Right lobe of liver (tissue), 6 donors: ENCODE results near the gene BTG1. TPM values are rescaled to one million over a fixed set of nuclear protein-coding genes. Genes with fewer than 3 reads are reported as not detected.

Source experiments
- ATAC-seq, 4 donors: fragments of 200-7000 bp; cut with Tn5 transposase; one replicate each; pipeline ENCODE4 v1.9.1; 2020; ENCODE audit warnings: mild to moderate bottlenecking in 4 of 4, moderate library complexity in 4 of 4
- DNase-seq, 3 donors: peaks; one replicate each; pipeline ENCODE4 v3.0.0-alpha.2; 2020
- H3K27ac ChIP-seq, 3 donors: fragments of 200-600 bp; one replicate each; pipeline ENCODE4 v1.8.0; 2022
- H3K27me3 ChIP-seq, 2 donors: fragments of 200-600 bp; one replicate each; pipeline ENCODE4 v1.8.0; 2022
- H3K36me3 ChIP-seq, 4 donors: fragments of 200-600 bp; sonication (generic) in 1 of 4; one replicate each; pipeline versions ENCODE4 v1.5.1 to v1.8.0; 2017 to 2022; ENCODE audit warnings: control low read depth in 1 of 4
- H3K4me1 ChIP-seq, 4 donors: fragments of 200-600 bp; sonication (generic) in 1 of 4; one replicate each; pipeline versions ENCODE4 v1.5.1 to v1.8.0; 2017 to 2022; ENCODE audit warnings: control low read depth in 1 of 4
- H3K4me3 ChIP-seq, 3 donors: fragments of 200-600 bp; one replicate each; pipeline ENCODE4 v1.8.0; 2022
- H3K9me3 ChIP-seq, 4 donors: fragments of 200-600 bp; sonication (generic) in 1 of 4; one replicate each; pipeline versions ENCODE4 v1.5.1 to v1.8.0; 2017 to 2022; ENCODE audit warnings: control low read depth in 1 of 4
- CTCF ChIP-seq, 4 donors: fragments of 200-600 bp in 3 of 4; fragments of 450-650 bp in 1 of 4; IDR thresholded peaks; one replicate each; pipeline versions ENCODE4 v1.5.1 to v1.8.0; 2016 to 2022; ENCODE audit warnings: antibody characterized with exemption in 4 of 4, mild to moderate bottlenecking in 2 of 4
- POLR2A ChIP-seq: fragments of 450-650 bp; IDR thresholded peaks from one replicate; pipeline ENCODE4 v1.6.1; 2017; ENCODE audit warnings: antibody characterized with exemption, mild to moderate bottlenecking
- WGBS: methylation state at CpG from one replicate; pipeline ENCODE4 v1.1.6; 2018; ENCODE audit warnings: low coverage, low lambda C conversion rate; ENCODE audit not compliant: insufficient coverage; ENCODE audit errors: missing lambda C conversion rate; 5-methylcytosine and 5-hydroxymethylcytosine counted together
- intact Hi-C, 2 donors: fragments of 100-400 bp; cut with DNase I; formaldehyde crosslinking; loops; one replicate each; pipeline versions ENCODE4 v1.11.2 to v1.14.1; 2022
- total RNA-seq, 6 experiments: library from RNA; depleted of rRNA in 2 of 6; stranded (reverse); fragments of >200 nt in 2 of 6; fragmentation: NEBNext Ultra II Directional in 3 of 6; extraction: Animal tissue kit (Norgen Biotek cat#: 25700) in 3 of 6; gene quantifications; one replicate each; pipeline versions ENCODE4 v1.1.0 to v1.2.4, GENCODE V29; 2016 to 2023
- donor health status: DM: no; HTN: yes; CAD: no.
- donor health status: DM: no; HTN: no; CAD: no.
- donor health status: DM: no; HTN: no; CAD: no.
- donor health status: DM: no; HTN: yes; CAD: no.
- donor health status: DM: no; HTN: yes; CAD: no.

The BTG1 gene
- total RNA-seq, 6 experiments from 2014 or later, result 23.4 to 129 (median 52.8) TPM

DNA sequence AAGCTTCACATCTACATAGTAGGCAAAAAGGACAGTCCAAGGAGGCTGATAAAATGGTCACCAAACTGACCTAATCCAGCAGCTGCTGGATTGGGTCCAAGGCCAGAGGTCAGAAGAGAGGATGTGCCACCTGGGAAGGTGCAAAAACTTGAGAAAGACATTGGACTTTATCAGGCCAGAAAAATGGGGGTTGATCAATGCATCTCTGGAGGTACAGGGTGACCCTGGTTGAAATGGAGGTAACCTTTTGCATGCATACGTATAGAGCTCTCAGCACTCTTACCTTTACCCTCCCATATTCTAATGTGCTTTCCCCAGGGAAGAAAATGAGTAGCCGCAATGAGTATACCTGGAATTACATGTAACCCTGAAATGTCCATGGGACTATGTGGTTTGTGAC lies 16.0 kb downstream of the BTG1 start:
- no peak for TF ChIP-seq POLR2A
- no peak for TF ChIP-seq CTCF (IDR thresholded peaks at IDR 0.05)
- Histone ChIP-seq H3K9me3 (no peaks in the 10 kb centered on the region), H3K27me3 (no peaks in the 10 kb centered on the region), H3K27ac (no peak overlapping the region), H3K4me3 (no peak overlapping the region), H3K36me3 (no peaks in the 10 kb centered on the region), H3K4me1 (peaks cover 0 to 53% (median 16%) of the 10 kb centered on the region in 4 donors)
- intact Hi-C loops, result no loop called here
- ATAC-seq, result peak in 2 of 4 donors; percentile 10 to 30
- no peak for DNase-seq
- 94% methylated on average over 2 of the region's 2 CpGs for WGBS

GRCh38 chr12:92128612-92129011 lies 17.0 kb downstream of the BTG1 start:
- Histone ChIP-seq H3K27me3 (no peaks in the 10 kb centered on the region), H3K9me3 (no peaks in the 10 kb centered on the region), H3K4me1 (peaks cover 0 to 43% (median 11%) of the 10 kb centered on the region in 4 donors), H3K36me3 (no peaks in the 10 kb centered on the region), H3K4me3 (no peak overlapping the region), H3K27ac (no peak overlapping the region)
- WGBS, result 69% methylated on average over 1 of the region's 1 CpG
- DNase-seq (no peak), ATAC-seq (peak in 1 of 4 donors; percentile 49)
- TF ChIP-seq POLR2A (no peak), CTCF (IDR thresholded peaks at IDR 0.05) (no peak)
- intact Hi-C loops, result no loop called here

GRCh38 chr12:92124689-92125029 lies 21.0 kb downstream of the BTG1 start:
- WGBS, result 56% methylated on average over 6 of the region's 6 CpGs
- no peak for TF ChIP-seq CTCF (IDR thresholded peaks at IDR 0.05)
- no peak for TF ChIP-seq POLR2A
- no peak overlapping the region for H3K4me3 ChIP-seq
- H3K36me3 ChIP-seq, result no peaks in the 10 kb centered on the region
- peaks cover 0 to 9% (median 0%) of the 10 kb centered on the region in 4 donors for H3K4me1 ChIP-seq
- intact Hi-C loops, result no loop called here
- no peak overlapping the region for H3K27ac ChIP-seq
- DNase-seq (no peak), ATAC-seq (peak in 1 of 4 donors; percentile 34)
- no peaks in the 10 kb centered on the region for H3K27me3 ChIP-seq
- H3K9me3 ChIP-seq, result no peaks in the 10 kb centered on the region

- TF ChIP-seq CTCF (IDR thresholded peaks at IDR 0.05) (no peak), POLR2A (no peak)
- intact Hi-C loops, result no loop called here
- H3K36me3 ChIP-seq, result no peaks in the 10 kb centered on the region
- H3K4me1 ChIP-seq, result peaks cover 0 to 3% (median 0%) of the 10 kb centered on the region in 4 donors
- no peak overlapping the region for H3K27ac ChIP-seq
- no peak overlapping the region for H3K4me3 ChIP-seq
- no peak for DNase-seq
- no peaks in the 10 kb centered on the region for H3K27me3 ChIP-seq
- ATAC-seq, result peak; percentile 40 to 57 (median 46)
- no peaks in the 10 kb centered on the region for H3K9me3 ChIP-seq
- WGBS, result 33% methylated on average over 2 of the region's 2 CpGs
Measured at GRCh38 chr12:92123780-92124688, 21.6 kb downstream of the BTG1 start.
